B cell (primary cell): ENCODE measurements around the gene AVEN. TPM values are rescaled to one million over a fixed set of nuclear protein-coding genes. Genes with fewer than 3 reads are reported as not detected.

Source experiments
- ATAC-seq: fragments of 200-7000 bp; cut with Tn5 transposase; one replicate; pipeline ENCODE4 v1.10.0; 2021; ENCODE audit warnings: low read depth, mild to moderate bottlenecking, moderate number of reproducible peaks, moderate library complexity
- CTCF ChIA-PET: fragments of 350-600 bp; sonication (Branson Sonifier 250); formaldehyde crosslinking; loops from one replicate; lab custom pipeline; 2021; ENCODE audit warnings: antibody characterized with exemption, inconsistent platforms; lab: Charles Lee
- POLR2A ChIA-PET: fragments of 350-600 bp; sonication (Branson Sonifier 250); formaldehyde crosslinking; loops from one replicate; lab custom pipeline; 2021; ENCODE audit warnings: antibody characterized with exemption; lab: Charles Lee
- DNase-seq: peaks from one replicate; pipeline ENCODE4 v3.0.0; 2013
- H2AFZ ChIP-seq: 2 replicates; pipeline ENCODE4 v1.6.1; 2012; ENCODE audit warnings: mild to moderate bottlenecking, low read depth, low read length; ENCODE audit not compliant: insufficient read depth, poor library complexity, severe bottlenecking
- H3K27ac ChIP-seq, 2 donors: 1 replicate in 1 of 2; 2 replicates in 1 of 2; pipeline ENCODE4 v1.5.1; 2012 to 2013; ENCODE audit warnings: low read length in 2 of 2, mild to moderate bottlenecking in 2 of 2, moderate library complexity in 1 of 2
- H3K27me3 ChIP-seq, 4 experiments: fragments of 200-600 bp in 1 of 4; sonication (generic) in 1 of 4; replicated peaks in 1 of 4; 1 replicate in 2 of 4; 2 replicates in 2 of 4; pipeline versions ENCODE4 v1.6.1 to v1.7.0; 2013 to 2016; ENCODE audit warnings: low read length in 3 of 4, mild to moderate bottlenecking in 2 of 4, mixed read lengths in 1 of 4, moderate library complexity in 1 of 4; ENCODE audit not compliant: insufficient read depth in 4 of 4, control insufficient read depth in 3 of 4; ENCODE audit errors: control extremely low read depth in 1 of 4
- H3K36me3 ChIP-seq, 2 experiments: replicated peaks in 1 of 2; 1 replicate in 1 of 2; 2 replicates in 1 of 2; pipeline versions ENCODE4 v1.6.1 to v1.7.1; 2013; ENCODE audit warnings: low read length in 1 of 2; ENCODE audit not compliant: insufficient read depth in 2 of 2, control insufficient read depth in 1 of 2; ENCODE audit errors: control extremely low read depth in 1 of 2, extremely low read depth in 1 of 2
- H3K4me1 ChIP-seq, 2 donors: fragments of 200-600 bp in 1 of 2; sonication (generic) in 1 of 2; 1 replicate in 1 of 2; 2 replicates in 1 of 2; pipeline versions ENCODE4 v1.5.1 to v1.6.1; 2013 to 2017; ENCODE audit warnings: low read length in 2 of 2; ENCODE audit not compliant: control insufficient read depth in 2 of 2, insufficient read depth in 2 of 2
- H3K4me2 ChIP-seq: replicated peaks from 2 replicates; pipeline ENCODE3; 2012; ENCODE audit warnings: mild to moderate bottlenecking, low read depth, low read length; ENCODE audit not compliant: poor library complexity, severe bottlenecking
- H3K4me3 ChIP-seq, 5 experiments: fragments of 200-600 bp in 1 of 5; sonication (generic) in 1 of 5; 1 replicate in 3 of 5; 2 replicates in 2 of 5; pipeline versions ENCODE4 v1.5.1 to v1.7.0; 2011 to 2016; ENCODE audit warnings: low read length in 4 of 5, mild to moderate bottlenecking in 4 of 5, low read depth in 2 of 5, control low read depth in 1 of 5, moderate library complexity in 1 of 5; ENCODE audit not compliant: insufficient read depth in 1 of 5; ENCODE audit errors: control extremely low read depth in 1 of 5, extremely low read depth in 1 of 5
- H3K79me2 ChIP-seq: fragments of 200-600 bp; sonication (generic); one replicate; pipeline ENCODE4 v1.6.0; 2016; ENCODE audit warnings: low read length; ENCODE audit not compliant: control insufficient read depth, insufficient read depth
- H3K9ac ChIP-seq: fragments of 200-600 bp; sonication (generic); 2 replicates; pipeline ENCODE4 v1.6.1; 2017; ENCODE audit warnings: mild to moderate bottlenecking, low read length, moderate library complexity
- H3K9me3 ChIP-seq, 3 donors: one replicate each; pipeline versions ENCODE4 v1.6.1 to v1.7.1; 2013; ENCODE audit warnings: low read length in 2 of 3; ENCODE audit not compliant: control insufficient read depth in 2 of 3, insufficient read depth in 1 of 3; ENCODE audit errors: control extremely low read depth in 1 of 3
- H4K20me1 ChIP-seq: 2 replicates; pipeline ENCODE4 v1.6.0; 2012; ENCODE audit warnings: mild to moderate bottlenecking, low read length; ENCODE audit not compliant: insufficient read depth, control insufficient read depth, poor library complexity, severe bottlenecking
- H3K27ac Mint-ChIP-seq: one replicate; pipeline ENCODE4 v1.8.0; 2021; ENCODE audit warnings: mixed read lengths
- H3K27me3 Mint-ChIP-seq: one replicate; pipeline ENCODE4 v1.8.0; 2021; ENCODE audit warnings: mixed read lengths
- H3K4me1 Mint-ChIP-seq: one replicate; pipeline ENCODE4 v1.8.0; 2021; ENCODE audit warnings: mixed read lengths
- H3K4me3 Mint-ChIP-seq: one replicate; pipeline ENCODE4 v1.8.0; 2021; ENCODE audit warnings: mixed read lengths
- H3K9me3 Mint-ChIP-seq: one replicate; pipeline ENCODE4 v1.8.0; 2022; ENCODE audit warnings: mixed read lengths; ENCODE audit not compliant: insufficient read depth
- CTCF ChIP-seq: fragments of 200-600 bp; IDR thresholded peaks from one replicate; pipeline ENCODE4 v1.8.0; 2022; ENCODE audit warnings: antibody characterized with exemption, mild to moderate bottlenecking
- EZH2 ChIP-seq: IDR thresholded peaks from 2 replicates; pipeline ENCODE4 v1.6.1; 2012; ENCODE audit warnings: borderline replicate concordance, low read depth, mild to moderate bottlenecking, moderate library complexity, low read length; ENCODE audit not compliant: insufficient read depth, poor library complexity, severe bottlenecking
- WGBS: methylation state at CpG from one replicate; pipeline ENCODE4 v1.1.5; 2013; ENCODE audit warnings: missing lambda C conversion rate; ENCODE audit not compliant: insufficient coverage; 5-methylcytosine and 5-hydroxymethylcytosine counted together
- intact Hi-C: fragments of 100-400 bp; cut with micrococcal nuclease; formaldehyde crosslinking; loops from one replicate; pipeline ENCODE4 v1.10.0; 2022
- polyA plus RNA-seq: library from polyadenylated mRNA; depleted of rRNA; stranded (reverse); fragments of >200 nt; gene quantifications from 2 replicates; pipeline ENCODE4 v1.2.3, GENCODE V29; 2012
- total RNA-seq, 2 donors: library from RNA; stranded (reverse); fragments of 120-200 nt in 1 of 2; gene quantifications; 1 replicate in 1 of 2; 2 replicates in 1 of 2; pipeline versions ENCODE4 v1.2.3 to v1.2.4, GENCODE V29; 2013 to 2022

AVEN gene
- total and polyA plus RNA-seq, 2 donors (not counting 1 experiment from before 2014, with no cell fraction given): 1.8 to 8.2 TPM

GRCh38 chr15:33968224-33968623 lies 70.8 kb downstream of the AVEN start, which contains the start of gene CHRM5:
CHRM5 (plus strand) TSS chr15:33968497; CDS start chr15:34062718, 94,221 bp downstream.
- WGBS: 100% methylated on average over 1 of the region's 6 CpGs
- H3K4me3 ChIP-seq: no peak within 1 kb of the TSS
- no peaks in the 10 kb centered on the region for H3K4me1 ChIP-seq
- Mint-ChIP-seq H3K4me1 (no peaks in the 10 kb centered on the region), H3K27ac (no peak within 1 kb of the TSS), H3K9me3 (no peaks in the 10 kb centered on the region), H3K27me3 (no peaks in the 10 kb centered on the region), H3K4me3 (no peak within 1 kb of the TSS)
- ChIA-PET CTCF (no interaction called here), POLR2A (no interaction called here)
- H3K9me3 ChIP-seq: no peaks in the 10 kb centered on the region
- no peaks in the 10 kb centered on the region for H4K20me1 ChIP-seq
- no peaks in the 10 kb centered on the region for H3K27me3 ChIP-seq
- no peaks in the 10 kb centered on the region for H3K79me2 ChIP-seq
- ATAC-seq: no peak
- H3K36me3 ChIP-seq: no peaks in the 10 kb centered on the region
- no peak within 1 kb of the TSS for H3K27ac ChIP-seq
- H3K9ac ChIP-seq: no peak within 1 kb of the TSS
- no peak within 1 kb of the TSS for H3K4me2 ChIP-seq
- H2AFZ ChIP-seq: no peak within 1 kb of the TSS
- no peak for DNase-seq
- no peak for TF ChIP-seq CTCF
- TF ChIP-seq EZH2: no peak
- intact Hi-C loops: no loop called here

- Histone ChIP-seq H3K4me1 (no peaks in the 10 kb centered on the region), H3K79me2 (peaks cover 3% of the 10 kb centered on the region), H3K4me3 (no peak overlapping the region), H3K27me3 (no peaks in the 10 kb centered on the region), H3K27ac (no peak overlapping the region), H4K20me1 (no peaks in the 10 kb centered on the region), H3K4me2 (no peak overlapping the region), H2AFZ (no peak overlapping the region), H3K9me3 (no peaks in the 10 kb centered on the region), H3K36me3 (no peaks in the 10 kb centered on the region), H3K9ac (no peak overlapping the region)
- CTCF ChIA-PET: interaction anchor here (0.7 to 1.0 kb wide), 2 partner anchors 9 to 227 kb away, joined by 4 read pairs; no protein-coding TSS in a partner anchor
- Mint-ChIP-seq H3K9me3 (no peaks in the 10 kb centered on the region), H3K27ac (no peak overlapping the region), H3K4me3 (no peak overlapping the region), H3K27me3 (no peaks in the 10 kb centered on the region), H3K4me1 (no peaks in the 10 kb centered on the region)
- intact Hi-C loops: no loop called here
- POLR2A ChIA-PET: no interaction called here
- no peak for DNase-seq
- TF ChIP-seq CTCF: no peak
- no CpG with 5 or more reads among the region's 2 CpGs for WGBS
- ATAC-seq: no peak
Observed at GRCh38 chr15:33964665-33965040, 74.4 kb downstream of the AVEN start.
